SH-SY5Y (cell line): ENCODE results near the gene COL4A3.

Experiments used
- GATA2 ChIP-seq: IDR thresholded peaks from 2 replicates; pipeline ENCODE4 v1.6.1; 2011; ENCODE audit warnings: mild to moderate bottlenecking, low read depth, low read length
- GATA3 ChIP-seq: IDR thresholded peaks from 2 replicates; pipeline ENCODE4 v1.6.1; 2011; ENCODE audit warnings: low read depth, mild to moderate bottlenecking, low read length, moderate library complexity

Gene COL4A3

DNA sequence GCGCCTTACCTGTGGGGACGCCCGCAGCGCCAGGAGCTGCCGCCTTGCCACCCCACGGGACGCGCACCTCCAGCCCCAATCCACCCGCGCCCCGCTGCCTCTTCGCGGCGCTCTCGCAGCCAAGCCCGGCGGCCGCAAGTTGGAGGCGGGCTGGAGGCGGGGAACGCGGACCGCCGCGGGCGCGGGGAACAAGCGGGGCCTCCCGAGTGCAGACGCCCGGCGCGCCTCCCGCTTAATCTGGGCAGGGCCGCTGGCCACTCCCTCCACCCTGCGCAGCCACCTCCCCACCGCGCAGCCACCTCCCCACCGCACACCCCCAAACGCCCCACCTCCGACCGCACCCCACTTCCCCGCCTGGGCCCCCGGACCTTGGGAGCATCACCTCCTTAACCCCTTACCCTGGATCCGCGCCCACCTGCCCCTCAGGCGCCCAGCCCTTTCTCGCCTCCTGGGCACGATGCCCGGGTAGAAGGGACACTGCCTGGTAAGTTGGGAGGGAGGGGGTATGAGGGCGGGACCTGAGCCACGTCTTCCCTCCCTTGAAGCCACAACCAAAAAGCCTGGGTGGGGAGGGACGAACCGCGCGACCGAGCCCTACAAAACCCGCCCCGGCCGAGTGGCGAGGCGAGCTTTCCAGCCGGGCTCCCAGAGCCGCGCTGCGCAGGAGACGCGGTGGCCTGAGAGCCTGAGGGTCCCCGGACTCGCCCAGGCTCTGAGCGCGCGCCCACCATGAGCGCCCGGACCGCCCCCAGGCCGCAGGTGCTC, at the start of gene COL4A3, which contains the start of gene COL4A4:
Gene COL4A3, plus strand, starts transcription at position 627 of the 765 bp plus-strand sequence. Its CDS starts 103 bp downstream, at position 730.
Gene COL4A4, minus strand, starts transcription at position 208 of the 765 bp plus-strand sequence. CDS start 16,722 bp downstream, outside the sequence.
- TF ChIP-seq GATA2 (no peak), GATA3 (no peak)

DNA sequence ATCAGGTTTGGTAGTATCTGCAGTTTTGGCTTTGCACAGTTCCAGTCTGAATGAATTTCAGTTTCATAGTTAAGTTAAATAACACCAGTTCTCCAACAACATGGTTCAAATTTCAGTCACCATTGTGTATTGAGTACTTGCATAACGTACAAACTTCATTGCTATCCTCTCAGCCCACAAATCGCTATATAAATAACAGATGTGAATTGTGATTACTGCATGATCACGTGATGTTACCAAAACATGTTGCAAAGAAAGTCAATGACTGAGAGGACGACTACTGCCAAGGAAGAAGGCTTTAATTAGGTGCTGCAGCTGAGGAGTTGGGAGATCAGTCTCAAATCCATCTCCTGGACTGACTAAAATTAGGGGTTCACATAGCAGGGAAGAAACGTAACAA, 48.7 kb upstream of the COL4A3 start:
- TF ChIP-seq GATA2 (no peak), GATA3 (no peak)

DNA sequence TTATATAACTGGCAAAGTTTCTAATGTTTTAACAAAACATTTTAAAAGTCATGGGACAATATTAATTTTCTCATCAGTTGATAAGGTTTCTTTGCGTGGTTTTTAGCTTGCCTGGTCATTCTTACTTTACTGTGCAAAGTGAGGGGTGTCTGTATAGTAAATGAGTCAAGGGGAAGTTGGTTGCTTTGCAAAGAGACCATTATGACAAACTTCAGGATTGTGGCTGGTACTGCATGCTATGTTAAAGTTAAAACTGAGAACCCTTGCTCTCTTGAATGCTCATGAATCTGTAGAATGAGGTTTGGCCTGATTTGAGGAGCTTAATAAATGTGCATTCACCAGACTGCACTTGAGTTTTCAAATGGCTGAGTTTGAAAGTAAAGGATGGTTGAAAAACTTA, 47.4 kb upstream of the COL4A3 start:
- no peak for TF ChIP-seq GATA3
- no peak for TF ChIP-seq GATA2

DNA sequence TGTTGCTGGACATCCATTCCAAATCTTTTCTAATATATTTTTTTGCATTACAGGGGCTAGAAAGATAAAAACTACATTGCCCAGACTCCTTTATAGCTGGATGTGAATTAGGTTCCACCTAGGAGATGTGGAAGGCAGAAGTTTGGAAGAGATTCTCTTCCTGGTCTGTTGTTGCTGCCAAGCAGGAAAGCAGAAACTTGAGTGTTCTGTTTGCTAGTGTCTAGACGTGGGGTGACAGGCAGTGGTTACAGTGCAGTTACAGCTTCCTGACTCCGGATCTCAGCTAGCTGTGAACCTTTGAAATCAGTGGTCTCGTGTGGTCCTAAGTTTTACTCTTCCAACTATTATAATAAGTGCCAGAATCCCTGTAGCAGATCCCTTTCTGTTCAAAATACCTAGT, 46.6 kb upstream of the COL4A3 start:
- TF ChIP-seq GATA3, result no peak
- no peak for TF ChIP-seq GATA2

DNA sequence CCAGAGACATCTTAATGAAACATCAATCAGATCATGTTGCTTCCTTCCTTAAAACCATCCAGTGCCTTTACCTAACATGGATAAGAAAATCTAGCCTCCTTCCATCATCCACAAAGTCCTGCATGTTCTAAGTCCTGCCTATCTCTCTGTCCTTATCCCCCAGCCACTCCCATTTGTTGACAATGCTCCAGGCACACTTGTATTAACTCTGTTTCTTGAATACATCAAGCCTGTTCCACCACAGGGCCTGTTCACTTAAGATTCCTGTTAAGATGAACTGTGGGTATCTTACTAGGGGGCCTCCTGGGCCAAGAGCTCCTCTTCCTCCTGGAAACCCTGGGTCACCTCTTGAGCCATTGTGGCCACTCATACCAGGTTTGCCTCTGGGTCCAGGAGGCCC, 46.1 kb upstream of the COL4A3 start:
- no peak for TF ChIP-seq GATA3
- no peak for TF ChIP-seq GATA2

DNA sequence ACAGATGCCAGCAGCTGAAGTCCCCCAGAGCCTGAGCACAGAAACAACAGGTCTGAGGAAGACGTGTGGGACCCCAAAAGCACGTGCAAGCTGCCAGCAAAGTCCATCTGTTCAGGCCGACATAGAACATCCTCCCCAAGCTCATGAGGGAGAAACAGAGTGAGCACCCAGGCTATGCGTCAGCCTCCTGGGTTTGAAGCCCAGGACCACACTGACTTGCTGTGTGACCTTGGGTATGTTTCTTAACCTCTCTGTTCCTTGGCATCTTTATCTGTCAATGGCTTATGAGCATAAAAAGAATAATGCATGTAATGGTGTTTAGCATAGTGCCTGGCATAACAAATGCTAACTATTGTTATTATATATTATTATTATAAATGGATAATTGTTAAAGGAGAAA, 40.7 kb upstream of the COL4A3 start:
- TF ChIP-seq GATA3 (no peak), GATA2 (no peak)

DNA sequence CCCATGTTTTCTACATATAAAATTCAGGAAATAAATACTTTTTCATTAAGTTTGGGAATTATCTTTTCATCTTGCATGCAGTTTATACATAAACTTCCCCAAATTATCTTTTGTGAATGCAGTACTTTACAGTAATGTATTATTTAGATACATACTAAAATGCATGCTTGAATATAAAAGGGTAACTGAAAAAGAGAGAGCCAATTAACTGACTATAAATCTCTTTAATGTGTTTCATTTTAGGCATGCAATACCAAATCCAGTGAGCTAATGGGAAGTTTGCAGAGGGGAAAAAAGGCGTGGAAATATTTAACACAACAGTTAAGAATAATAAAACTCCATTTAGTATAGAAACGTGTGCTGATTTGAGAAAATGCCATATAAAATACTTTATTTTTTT, 39.6 kb upstream of the COL4A3 start:
- TF ChIP-seq GATA2 (no peak), GATA3 (no peak)

DNA sequence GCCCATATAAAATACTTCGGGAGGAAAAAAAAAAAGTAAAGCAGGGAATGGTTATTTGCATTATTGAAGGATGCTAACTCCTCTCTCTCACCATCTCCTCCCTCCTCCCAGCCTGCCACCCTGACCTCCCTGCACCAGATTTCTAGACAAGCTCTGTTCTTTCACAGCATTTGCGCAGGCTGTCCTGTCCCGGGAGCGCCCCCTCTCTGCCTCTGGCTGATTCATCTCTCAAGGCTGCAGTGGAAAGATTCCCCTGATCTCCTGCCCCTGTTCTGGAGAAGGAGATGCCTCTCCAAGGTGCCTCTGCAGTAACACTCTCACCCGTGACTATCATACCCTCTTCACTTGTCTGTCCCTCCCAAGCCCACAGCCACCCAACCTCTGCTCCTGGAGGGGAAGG, 38.9 kb upstream of the COL4A3 start:
- TF ChIP-seq GATA3, result no peak
- TF ChIP-seq GATA2, result no peak

DNA sequence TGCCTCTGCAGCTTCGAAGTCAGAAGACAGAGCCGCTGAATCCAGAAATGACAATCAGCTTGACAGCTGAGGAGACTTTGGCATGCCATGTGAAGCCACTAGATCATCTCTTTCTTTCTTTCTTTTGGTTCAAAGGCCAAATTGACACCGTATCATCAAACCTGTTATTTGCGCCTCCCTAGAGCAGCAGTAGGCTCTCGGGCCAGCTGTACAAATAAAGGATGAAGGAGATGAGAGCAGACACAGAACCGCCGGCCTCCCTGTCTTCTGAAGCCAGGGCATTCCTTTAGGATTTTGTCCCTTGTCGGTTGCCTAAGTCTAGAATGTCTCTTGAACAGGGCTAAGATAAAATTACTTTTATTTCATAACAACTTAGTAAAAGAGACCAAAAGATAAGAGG, 37.2 kb upstream of the COL4A3 start:
- TF ChIP-seq GATA3 (no peak), GATA2 (no peak)

DNA sequence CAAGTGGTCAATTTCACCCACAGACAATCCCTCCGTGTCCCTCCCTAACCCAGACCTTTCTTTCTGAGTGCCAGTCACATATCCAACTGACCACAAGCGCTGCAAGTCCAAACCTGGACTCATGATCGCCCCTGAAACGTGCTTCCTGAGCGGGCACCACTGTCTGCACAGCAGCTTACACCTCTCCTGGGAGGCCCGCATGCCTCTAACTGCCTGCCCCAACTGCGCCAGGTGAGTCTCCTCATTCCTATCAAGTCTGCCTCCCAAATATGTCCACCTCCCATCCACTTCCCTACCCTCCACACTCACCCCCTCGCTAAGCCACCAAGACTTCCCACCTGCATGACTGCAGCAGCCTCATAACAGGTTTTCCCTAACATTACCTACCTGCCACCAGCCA, 33.8 kb upstream of the COL4A3 start:
- TF ChIP-seq GATA2 (no peak), GATA3 (no peak)

DNA sequence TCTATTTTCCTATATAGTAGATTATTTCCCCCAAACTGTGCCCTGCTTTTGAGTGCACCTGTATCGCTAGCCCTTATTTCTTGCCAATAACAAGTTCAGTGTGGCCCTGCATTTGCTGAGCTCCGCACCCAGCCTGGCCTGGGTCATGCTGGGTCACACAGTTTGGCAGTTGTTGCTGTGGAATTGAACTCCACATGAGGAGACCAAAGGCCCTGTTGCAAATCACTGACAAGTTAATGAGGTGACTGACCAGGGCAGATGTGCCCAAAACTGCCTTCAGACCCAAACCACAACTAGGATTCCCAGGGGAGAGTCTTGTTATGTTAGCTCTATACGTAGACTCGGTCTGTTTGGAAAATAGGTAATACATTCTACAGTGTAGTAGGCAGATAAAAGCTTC, 31.4 kb upstream of the COL4A3 start:
- TF ChIP-seq GATA2 (no peak), GATA3 (no peak)

DNA sequence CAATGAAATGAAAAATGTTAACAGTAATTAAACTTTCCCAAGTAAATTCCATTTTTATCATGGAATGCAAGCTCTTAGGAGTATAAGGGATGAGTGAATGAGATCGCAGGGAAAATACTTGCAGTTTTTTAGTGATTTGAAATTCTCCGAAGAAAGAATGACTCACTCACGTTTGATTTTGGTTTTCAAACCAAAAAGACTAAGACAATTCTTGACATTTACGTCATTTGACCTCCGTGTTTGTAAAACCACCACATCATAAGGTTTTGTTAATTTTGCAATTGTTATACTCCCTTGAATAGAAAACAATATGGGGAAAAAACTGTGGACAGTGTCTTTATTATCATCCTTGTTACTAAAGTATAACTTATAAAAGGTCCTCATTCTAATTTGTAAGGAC, 29.8 kb upstream of the COL4A3 start:
- TF ChIP-seq GATA3 (no peak), GATA2 (no peak)

DNA sequence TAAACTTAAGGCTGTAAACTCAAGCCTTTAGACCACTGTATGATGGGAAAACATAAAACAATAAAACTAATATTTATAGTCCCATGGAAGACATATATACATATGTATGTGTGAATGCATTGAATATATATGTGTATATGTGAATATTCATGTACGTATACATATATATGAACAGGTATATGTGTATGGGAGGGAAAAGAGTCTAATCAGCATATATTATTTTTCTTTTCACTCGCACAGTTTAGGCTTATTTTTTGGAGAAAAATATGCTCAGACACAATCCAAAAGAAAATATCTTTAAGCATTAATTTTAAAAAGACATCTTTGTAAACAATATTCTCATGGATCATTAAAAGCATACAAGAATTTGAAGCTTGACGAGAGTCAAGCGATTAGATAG, 23.1 kb upstream of the COL4A3 start:
- TF ChIP-seq GATA2, result no peak
- TF ChIP-seq GATA3, result no peak

DNA sequence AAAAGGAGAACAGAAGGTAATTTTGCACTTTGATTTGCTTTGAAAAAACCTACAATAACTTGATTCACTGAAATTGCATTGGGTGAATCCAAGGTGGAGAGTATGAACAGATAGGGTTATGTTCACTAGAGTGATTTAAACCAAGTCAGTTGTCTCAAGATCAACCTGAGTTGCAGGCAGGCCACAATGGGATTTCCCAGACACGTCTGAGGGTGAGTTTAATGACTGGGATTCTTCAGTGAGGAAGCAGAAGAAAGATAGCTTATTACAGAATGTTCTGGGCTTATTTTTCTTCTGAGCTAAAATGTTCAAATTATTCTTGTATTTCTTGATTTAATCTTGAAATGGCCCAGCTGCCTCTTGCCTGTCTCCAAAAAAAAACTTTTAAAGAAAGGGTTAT, 20.5 kb upstream of the COL4A3 start:
- TF ChIP-seq GATA2 (no peak), GATA3 (no peak)

DNA sequence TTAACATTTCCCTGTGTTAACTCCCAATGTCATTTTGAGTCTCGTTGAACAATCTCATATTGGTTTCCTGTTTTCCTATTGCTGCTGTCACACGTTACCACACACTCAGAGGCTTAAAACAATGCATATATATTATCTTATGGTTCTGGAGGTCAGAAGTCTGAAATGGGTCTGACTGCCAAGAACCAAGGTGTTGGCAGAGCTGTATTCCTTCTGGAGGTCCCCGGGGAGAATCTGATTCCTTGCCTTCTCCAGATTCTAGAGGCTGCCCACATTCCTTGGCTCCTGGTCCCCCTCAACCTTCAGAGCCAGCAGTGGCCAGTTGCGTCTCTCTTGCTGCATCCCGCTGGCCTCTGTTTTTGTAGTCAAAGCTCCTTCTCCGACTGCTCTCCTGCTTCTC, 18.0 kb upstream of the COL4A3 start:
- TF ChIP-seq GATA2 (no peak), GATA3 (no peak)
